IMR-90 (cell line): ENCODE data around the gene KIF1B. TPM values are rescaled to one million over a fixed set of nuclear protein-coding genes. Genes with fewer than 3 reads are reported as not detected.

Source experiments
- ATAC-seq: fragments of 200-7000 bp; cut with Tn5 transposase; 2 replicates; pipeline ENCODE4 v1.9.1; 2020; ENCODE audit warnings: low read depth, mild to moderate bottlenecking, moderate library complexity
- BruUV-seq: library from RNA; stranded (reverse); fragments of 400-500 nt; replicated peaks from 2 replicates; lab custom pipeline; 2021; lab: Mats Ljungman, UMichigan
- CTCF ChIA-PET: fragments of 300-600 bp; formaldehyde crosslinking; extraction: SDS; loops from one replicate; lab custom pipeline; 2021; ENCODE audit warnings: antibody characterized with exemption; lab: Yijun Ruan, JAX
- POLR2A ChIA-PET: fragments of 300-600 bp; sonication (Branson Sonifier 250); formaldehyde crosslinking; loops from one replicate; lab custom pipeline; 2022; ENCODE audit warnings: antibody characterized with exemption; ENCODE audit not compliant: unreplicated experiment; lab: Charles Lee
- DNase-seq: peaks from one replicate; pipeline ENCODE4 v3.0.0; 2013
- H2AFZ ChIP-seq: replicated peaks from 2 replicates; pipeline ENCODE3; 2013; ENCODE audit warnings: low read length, mild to moderate bottlenecking; ENCODE audit not compliant: poor library complexity
- H2AK5ac ChIP-seq: 2 replicates; pipeline ENCODE4 v1.6.1; 2013; ENCODE audit warnings: low read depth, low read length, inconsistent platforms
- H2AK9ac ChIP-seq: replicated peaks from 2 replicates; pipeline ENCODE3; 2013; ENCODE audit warnings: mild to moderate bottlenecking, low read depth, low read length, moderate library complexity; ENCODE audit not compliant: poor library complexity
- H2BK120ac ChIP-seq: 2 replicates; pipeline ENCODE4 v1.6.1; 2013; ENCODE audit warnings: low read depth, low read length, inconsistent platforms
- H2BK15ac ChIP-seq: 3 replicates; pipeline ENCODE4 v1.6.1; 2013; ENCODE audit warnings: low read depth, low read length, inconsistent platforms
- H2BK20ac ChIP-seq: 2 replicates; pipeline ENCODE4 v1.6.1; 2013; ENCODE audit warnings: low read depth, mild to moderate bottlenecking, inconsistent platforms, low read length, moderate library complexity
- H2BK5ac ChIP-seq: 2 replicates; pipeline ENCODE4 v1.6.1; 2013; ENCODE audit warnings: mild to moderate bottlenecking, low read depth, low read length, inconsistent platforms; ENCODE audit not compliant: poor library complexity, severe bottlenecking
- H3K14ac ChIP-seq: replicated peaks from 2 replicates; pipeline ENCODE4 v1.6.1; 2013; ENCODE audit warnings: low read depth, low read length, inconsistent platforms
- H3K18ac ChIP-seq: 2 replicates; pipeline ENCODE4 v1.6.1; 2013; ENCODE audit warnings: low read depth, low read length, control low read depth
- H3K23ac ChIP-seq: 2 replicates; pipeline ENCODE4 v1.6.1; 2013; ENCODE audit warnings: low read depth, low read length, inconsistent platforms
- H3K27ac ChIP-seq: 2 replicates; pipeline ENCODE4 v1.5.1; 2013; ENCODE audit warnings: mild to moderate bottlenecking, control low read depth, low read length; ENCODE audit not compliant: insufficient read depth
- H3K27me3 ChIP-seq: 2 replicates; pipeline ENCODE4 v1.6.1; 2013; ENCODE audit warnings: low read length; ENCODE audit not compliant: control insufficient read depth, insufficient read depth
- H3K36me3 ChIP-seq: 2 replicates; pipeline ENCODE4 v1.6.1; 2013; ENCODE audit warnings: low read length, mixed read lengths; ENCODE audit not compliant: control insufficient read depth, insufficient read depth
- H3K4ac ChIP-seq: 2 replicates; pipeline ENCODE4 v1.6.1; 2013; ENCODE audit warnings: low read depth, low read length, inconsistent platforms
- H3K4me1 ChIP-seq: 2 replicates; pipeline ENCODE4 v1.6.1; 2013; ENCODE audit warnings: low read length, mixed read lengths; ENCODE audit not compliant: control insufficient read depth, insufficient read depth
- H3K4me2 ChIP-seq: 2 replicates; pipeline ENCODE4 v1.6.1; 2013; ENCODE audit warnings: low read depth, mild to moderate bottlenecking, control low read depth, low read length, moderate library complexity
- H3K4me3 ChIP-seq: 2 replicates; pipeline ENCODE4 v1.5.1; 2013; ENCODE audit warnings: low read depth, mild to moderate bottlenecking, control low read depth, low read length, moderate library complexity; ENCODE audit not compliant: insufficient read depth
- H3K56ac ChIP-seq: 2 replicates; pipeline ENCODE4 v1.6.1; 2013; ENCODE audit warnings: low read length, inconsistent platforms; ENCODE audit not compliant: insufficient read depth; ENCODE audit errors: extremely low read depth
- H3K79me1 ChIP-seq, 2 experiments: 2 replicates each; pipeline ENCODE4 v1.6.1; 2013; ENCODE audit warnings: low read length in 2 of 2, inconsistent platforms in 1 of 2, low read depth in 1 of 2
- H3K9ac ChIP-seq: 2 replicates; pipeline ENCODE4 v1.6.1; 2013; ENCODE audit warnings: low read depth, low read length, control low read depth
- H3K9me1 ChIP-seq: 2 replicates; pipeline ENCODE4 v1.6.1; 2013; ENCODE audit warnings: low read length, inconsistent platforms; ENCODE audit not compliant: insufficient read depth
- H3K9me3 ChIP-seq: 2 replicates; pipeline ENCODE4 v1.6.1; 2013; ENCODE audit warnings: low read length; ENCODE audit not compliant: control insufficient read depth, insufficient read depth
- H4K20me1 ChIP-seq: 2 replicates; pipeline ENCODE4 v1.6.1; 2013; ENCODE audit warnings: low read length, inconsistent platforms; ENCODE audit not compliant: insufficient read depth
- H4K5ac ChIP-seq: 2 replicates; pipeline ENCODE4 v1.6.1; 2013; ENCODE audit warnings: mild to moderate bottlenecking, low read depth, low read length, control low read depth
- H4K8ac ChIP-seq, 2 experiments: 2 replicates each; pipeline ENCODE4 v1.6.1; 2013; ENCODE audit warnings: low read depth in 2 of 2, low read length in 2 of 2, control low read depth in 1 of 2, inconsistent platforms in 1 of 2
- H4K91ac ChIP-seq: 2 replicates; pipeline ENCODE4 v1.6.1; 2013; ENCODE audit warnings: low read depth, low read length, inconsistent platforms; ENCODE audit not compliant: insufficient read depth
- BHLHE40 ChIP-seq: fragments of 150-350 bp; IDR thresholded peaks from 2 replicates; pipeline ENCODE4 v1.6.1; 2016; ENCODE audit warnings: mild to moderate bottlenecking, low read depth, low read length
- WGBS, 2 experiments: methylation state at CpG; one replicate each; pipeline versions ENCODE4 v1.1.5 to v1.1.7; 2013; ENCODE audit warnings: missing lambda C conversion rate in 2 of 2; ENCODE audit not compliant: insufficient read length in 1 of 2; ENCODE audit errors: extremely low coverage in 2 of 2; 5-methylcytosine and 5-hydroxymethylcytosine counted together
- dilution Hi-C: fragments of 300-500 bp; cut with HindIII; formaldehyde crosslinking; loops from one replicate; pipeline ENCODE4 v1.14.3; 2018; ENCODE audit warnings: low sequenced_read_pairs; ENCODE audit not compliant: unreplicated experiment
- in situ Hi-C: fragments of 300-500 bp; cut with MboI; formaldehyde crosslinking; loops from 3 replicates; pipeline ENCODE4 v1.14.3; 2019; ENCODE audit warnings: low sequenced_read_pairs, inconsistent platforms, mixed read lengths
- intact Hi-C: fragments of 100-400 bp; cut with micrococcal nuclease; formaldehyde crosslinking; loops from 2 replicates; pipeline ENCODE4 v1.10.0; 2022
- polyA plus RNA-seq, 3 experiments: library from polyadenylated mRNA; depleted of rRNA; stranded (reverse); fragments of >200 nt; gene quantifications; 2 replicates each; pipeline ENCODE4 v1.2.3, GENCODE V29; 2012; ENCODE audit warnings: low replicate concordance in 1 of 3
- total RNA-seq: library from RNA; depleted of rRNA; stranded (reverse); fragments of >200 nt; gene quantifications from 2 replicates; pipeline ENCODE4 v1.2.3, GENCODE V29; 2012

Gene KIF1B
- total and polyA plus RNA-seq, 2 of the 4 experiments (the other 2 are of a cell fraction), result 13.0 to 21.1 TPM

- ChIA-PET POLR2A (no interaction called here), CTCF (no interaction called here)
- Histone ChIP-seq H3K18ac (no peak overlapping the region), H2AK9ac (no peak overlapping the region), H3K27ac (no peak overlapping the region), H3K79me1 (peaks cover 28 to 59% of the 10 kb centered on the region in 2 experiments), H3K9me3 (no peaks in the 10 kb centered on the region), H3K9me1 (0 out of 2 replicates have a peak, but pooled peaks cover 2% of the 10 kb centered on the region), H3K9ac (no peak overlapping the region), H3K36me3 (peaks cover 6% of the 10 kb centered on the region), H3K4me1 (no peaks in the 10 kb centered on the region), H4K91ac (no peak overlapping the region), H3K4me2 (no peak overlapping the region), H4K20me1 (peaks cover 28% of the 10 kb centered on the region), H2AK5ac (no peak overlapping the region), H2BK5ac (no peak overlapping the region), H2BK120ac (no peak overlapping the region), H3K56ac (no peak overlapping the region), H4K8ac (no peak overlapping the region), H2BK20ac (no peak overlapping the region), H3K27me3 (no peaks in the 10 kb centered on the region), H4K5ac (no peak overlapping the region), H3K4me3 (no peak overlapping the region), H3K14ac (no peak overlapping the region), H3K23ac (no peak overlapping the region), H2BK15ac (no peak overlapping the region), H2AFZ (no peak overlapping the region), H3K4ac (no peak overlapping the region)
- no TSS peak for BruUV-seq
- in situ Hi-C loops, result no loop called here
- WGBS, 2 experiments, result 100% methylated on average over 2 of the region's 6 CpGs; no CpG with 5 or more reads in 1 of the 2 experiments
- dilution Hi-C loops, result no loop called here
- no peak for ATAC-seq
- TF ChIP-seq BHLHE40, result no peak
- DNase-seq, result no peak
- intact Hi-C loops, result no loop called here
Observed at GRCh38 chr1:10242811-10243210, 32.4 kb downstream of the KIF1B start.
